GM23248 (cell line): ENCODE data around the gene TTC28. TPM values are rescaled to one million over a fixed set of nuclear protein-coding genes. Genes with fewer than 3 reads are reported as not detected.

Experiments
- DNase-seq: peaks from one replicate; pipeline ENCODE4 v3.0.0-alpha.2; 2015
- H2AFZ ChIP-seq: fragments of 200-600 bp; sonication (generic); 2 replicates; pipeline ENCODE4 v1.6.1; 2016; ENCODE audit warnings: antibody characterized with exemption
- H3F3A ChIP-seq: fragments of 200-600 bp; sonication (generic); 2 replicates; pipeline ENCODE4 v1.6.1; 2016; ENCODE audit warnings: mild to moderate bottlenecking, antibody characterized with exemption, mixed run types; ENCODE audit not compliant: insufficient read depth
- H3K27ac ChIP-seq: fragments of 200-600 bp; sonication (generic); 2 replicates; pipeline ENCODE4 v1.5.1; 2016; ENCODE audit warnings: mild to moderate bottlenecking
- H3K27me3 ChIP-seq: fragments of 200-600 bp; sonication (generic); replicated peaks from 2 replicates; pipeline ENCODE4 v1.6.1; 2016; ENCODE audit warnings: mild to moderate bottlenecking; ENCODE audit not compliant: insufficient read depth
- H3K36me3 ChIP-seq: fragments of 200-600 bp; sonication (generic); 2 replicates; pipeline ENCODE4 v1.6.1; 2016; ENCODE audit warnings: low read depth, mild to moderate bottlenecking
- H3K4me1 ChIP-seq: fragments of 200-600 bp; sonication (generic); 2 replicates; pipeline ENCODE4 v1.6.1; 2016; ENCODE audit warnings: mild to moderate bottlenecking; ENCODE audit not compliant: insufficient read depth
- H3K4me2 ChIP-seq: fragments of 200-600 bp; sonication (generic); one replicate; pipeline ENCODE4 v1.6.1; 2016; ENCODE audit warnings: mild to moderate bottlenecking; ENCODE audit not compliant: unreplicated experiment
- H3K4me3 ChIP-seq: fragments of 200-600 bp; sonication (generic); 2 replicates; pipeline ENCODE4 v1.5.1; 2016; ENCODE audit warnings: mild to moderate bottlenecking
- H3K79me2 ChIP-seq: fragments of 200-600 bp; sonication (generic); 2 replicates; pipeline ENCODE4 v1.6.1; 2016; ENCODE audit warnings: mild to moderate bottlenecking; ENCODE audit not compliant: insufficient read depth
- H3K9ac ChIP-seq: fragments of 200-600 bp; sonication (generic); 2 replicates; pipeline ENCODE4 v1.6.1; 2016; ENCODE audit warnings: mild to moderate bottlenecking
- H3K9me2 ChIP-seq: fragments of 200-600 bp; sonication (generic); 2 replicates; pipeline ENCODE4 v1.6.1; 2016; ENCODE audit warnings: mixed run types, mild to moderate bottlenecking, moderate library complexity; ENCODE audit not compliant: insufficient read depth
- H3K9me3 ChIP-seq: fragments of 200-600 bp; sonication (generic); one replicate; pipeline ENCODE4 v1.6.1; 2017; ENCODE audit warnings: low read depth
- H4K20me1 ChIP-seq: fragments of 200-600 bp; sonication (generic); 2 replicates; pipeline ENCODE4 v1.6.0; 2016; ENCODE audit not compliant: insufficient read depth
- EZH2 ChIP-seq: fragments of 200-600 bp; sonication (generic); IDR thresholded peaks from 2 replicates; pipeline ENCODE4 v1.6.1; 2018; ENCODE audit warnings: antibody characterized with exemption, mild to moderate bottlenecking; ENCODE audit not compliant: insufficient read depth, poor library complexity, severe bottlenecking
- EZH2phosphoT487 ChIP-seq: fragments of 200-600 bp; sonication (generic); IDR thresholded peaks from 2 replicates; pipeline ENCODE4 v1.6.1; 2018; ENCODE audit warnings: antibody characterized with exemption, moderate library complexity, mild to moderate bottlenecking, low read depth; ENCODE audit not compliant: insufficient read depth
- whole genome bisulfite sequencing, 2 experiments: methylation state at CpG; one replicate each; pipeline ENCODE4 v1.1.6; 2015 to 2017; ENCODE audit warnings: low lambda C conversion rate in 2 of 2, low coverage in 1 of 2; ENCODE audit errors: missing lambda C conversion rate in 2 of 2; 5-methylcytosine and 5-hydroxymethylcytosine counted together
- in situ Hi-C: fragments of 300-500 bp; cut with MboI; formaldehyde crosslinking; loops from 2 replicates; pipeline ENCODE4 v1.15.0; 2020
- polyA plus RNA-seq: library from polyadenylated mRNA; unstranded; fragments of >200 nt; fragmentation: Nextera tagmentation; extraction: Ambion mirVana; gene quantifications from 2 replicates; pipeline ENCODE4 v1.2.1, GENCODE V29; 2016
- total RNA-seq: library from RNA; depleted of rRNA; stranded (reverse); fragments of >200 nt; shearing (Covaris generic); gene quantifications from 2 replicates; pipeline ENCODE4 v1.2.3, GENCODE V29; 2014

Gene TTC28
- total and polyA plus RNA-seq, 2 experiments from 2014 or later = 12.5 to 41.9 TPM

GRCh38 chr22:28410050-28410816, 269.4 kb downstream of the TTC28 start:
- peak overlapping the region; percentile 83 for H3K4me2 ChIP-seq
- no peaks in the 10 kb centered on the region for H3K36me3 ChIP-seq
- peaks cover 47% of the 10 kb centered on the region for H3F3A ChIP-seq
- H3K9ac ChIP-seq = peak overlapping the region; percentile 48
- H3K27me3 ChIP-seq = no peaks in the 10 kb centered on the region
- peak overlapping the region; percentile 54 for H3K4me3 ChIP-seq
- TF ChIP-seq EZH2phosphoT487 = no peak
- peaks cover 42% of the 10 kb centered on the region for H3K4me1 ChIP-seq
- peaks cover 83% of the 10 kb centered on the region for H3K79me2 ChIP-seq
- no peaks in the 10 kb centered on the region for H3K9me2 ChIP-seq
- WGBS, 2 experiments = 58 to 61% methylated on average over 3 of the region's 3 CpGs
- in situ Hi-C loops = no loop called here
- no peaks in the 10 kb centered on the region for H4K20me1 ChIP-seq
- peak overlapping the region; percentile 66 for H3K27ac ChIP-seq
- peak; percentile 80 for DNase-seq
- H2AFZ ChIP-seq = no peak overlapping the region
- no peaks in the 10 kb centered on the region for H3K9me3 ChIP-seq

DNA sequence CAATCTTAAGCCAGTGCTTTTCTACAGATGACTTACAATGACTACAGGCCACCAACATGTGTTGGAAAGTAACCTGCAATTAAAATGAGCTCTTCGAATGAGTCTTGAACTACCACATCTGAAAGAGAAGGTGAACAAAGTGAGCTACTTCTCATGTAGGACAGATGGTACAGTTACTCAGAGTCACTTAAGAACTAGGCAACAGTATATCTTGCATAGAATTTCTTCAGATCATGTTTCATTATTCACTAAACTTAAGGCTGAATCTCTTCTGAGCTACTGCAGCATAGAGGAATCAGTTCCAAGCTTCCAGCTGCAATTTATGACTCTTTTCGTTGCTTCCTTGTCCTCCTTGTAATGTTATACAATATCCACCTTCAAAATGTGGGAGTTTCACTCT, 270.9 kb downstream of the TTC28 start:
- TF ChIP-seq EZH2 (no peak), EZH2phosphoT487 (no peak)
- no peaks in the 10 kb centered on the region for H4K20me1 ChIP-seq
- no peaks in the 10 kb centered on the region for H3K9me2 ChIP-seq
- no peaks in the 10 kb centered on the region for H3K36me3 ChIP-seq
- no peaks in the 10 kb centered on the region for H3K9me3 ChIP-seq
- H3K27me3 ChIP-seq = no peaks in the 10 kb centered on the region
- no peak overlapping the region for H3K9ac ChIP-seq
- H3K4me1 ChIP-seq = peaks cover 30% of the 10 kb centered on the region
- H3K4me2 ChIP-seq = no peak overlapping the region
- in situ Hi-C loops = no loop called here
- H2AFZ ChIP-seq = no peak overlapping the region
- WGBS, 2 experiments = 71 to 85% methylated on average over 2 of the region's 2 CpGs
- H3K27ac ChIP-seq = no peak overlapping the region
- H3K79me2 ChIP-seq = peaks cover 82% of the 10 kb centered on the region
- H3K4me3 ChIP-seq = no peak overlapping the region
- no peak for DNase-seq
- peaks cover 39% of the 10 kb centered on the region for H3F3A ChIP-seq

DNA sequence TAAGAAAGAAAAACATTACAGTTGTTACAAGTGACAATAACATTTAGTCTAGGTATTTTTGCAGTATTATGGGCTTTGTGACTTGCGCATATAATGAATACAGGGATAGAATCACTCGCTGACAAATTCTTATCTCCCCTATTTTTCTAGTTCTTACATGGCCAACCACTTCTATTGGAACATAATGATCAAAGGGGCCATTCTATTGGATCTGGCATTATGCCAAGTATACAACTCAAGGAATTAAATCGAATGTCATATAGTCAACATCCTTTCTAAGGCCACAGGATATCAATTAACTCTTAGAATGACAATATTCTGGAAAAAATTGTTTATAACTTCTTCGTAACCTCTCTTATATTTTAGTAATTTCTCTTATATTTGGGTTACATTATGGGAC, 272.0 kb downstream of the TTC28 start:
- Histone ChIP-seq H4K20me1 (no peaks in the 10 kb centered on the region), H3K4me1 (peaks cover 25% of the 10 kb centered on the region), H3K4me2 (no peak overlapping the region), H3K79me2 (peaks cover 71% of the 10 kb centered on the region), H3K27ac (no peak overlapping the region), H3F3A (peaks cover 34% of the 10 kb centered on the region), H2AFZ (no peak overlapping the region), H3K36me3 (no peaks in the 10 kb centered on the region), H3K9ac (no peak overlapping the region), H3K9me2 (no peaks in the 10 kb centered on the region), H3K9me3 (no peaks in the 10 kb centered on the region), H3K27me3 (no peaks in the 10 kb centered on the region), H3K4me3 (no peak overlapping the region)
- WGBS, 2 experiments = 75% methylated on average over 4 of the region's 4 CpGs
- TF ChIP-seq EZH2phosphoT487 (no peak), EZH2 (no peak)
- no peak for DNase-seq
- in situ Hi-C loops = no loop called here

DNA sequence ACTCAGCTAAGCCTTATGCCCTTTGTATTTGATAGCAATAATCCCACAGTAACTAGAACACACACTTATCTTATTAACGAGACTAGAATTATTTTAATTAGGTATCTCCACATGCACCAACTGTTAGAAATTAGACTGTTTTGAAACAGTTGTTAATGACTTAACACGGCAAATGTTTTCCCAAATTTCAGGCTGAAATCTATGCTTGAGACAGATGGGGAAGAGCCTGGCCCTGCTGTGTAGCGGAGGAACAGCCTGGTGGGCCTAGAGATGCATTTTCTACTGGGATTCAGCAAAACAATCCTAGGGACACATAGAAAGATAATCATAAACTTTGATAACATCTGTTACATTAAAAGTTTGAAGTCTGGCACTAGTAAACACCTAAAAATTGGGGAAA, 273.4 kb downstream of the TTC28 start:
- Histone ChIP-seq H3K4me2 (no peak overlapping the region), H3K27ac (no peak overlapping the region), H3K36me3 (no peaks in the 10 kb centered on the region), H3K79me2 (peaks cover 63% of the 10 kb centered on the region), H3K9ac (no peak overlapping the region), H2AFZ (no peak overlapping the region), H3K4me3 (no peak overlapping the region), H3F3A (peaks cover 28% of the 10 kb centered on the region), H3K4me1 (peaks cover 18% of the 10 kb centered on the region), H3K27me3 (no peaks in the 10 kb centered on the region), H4K20me1 (no peaks in the 10 kb centered on the region), H3K9me3 (no peaks in the 10 kb centered on the region), H3K9me2 (no peaks in the 10 kb centered on the region)
- DNase-seq = no peak
- TF ChIP-seq EZH2phosphoT487 (no peak), EZH2 (no peak)
- WGBS, 2 experiments = 86 to 88% methylated on average over 3 of the region's 3 CpGs
- in situ Hi-C loops = no loop called here

DNA sequence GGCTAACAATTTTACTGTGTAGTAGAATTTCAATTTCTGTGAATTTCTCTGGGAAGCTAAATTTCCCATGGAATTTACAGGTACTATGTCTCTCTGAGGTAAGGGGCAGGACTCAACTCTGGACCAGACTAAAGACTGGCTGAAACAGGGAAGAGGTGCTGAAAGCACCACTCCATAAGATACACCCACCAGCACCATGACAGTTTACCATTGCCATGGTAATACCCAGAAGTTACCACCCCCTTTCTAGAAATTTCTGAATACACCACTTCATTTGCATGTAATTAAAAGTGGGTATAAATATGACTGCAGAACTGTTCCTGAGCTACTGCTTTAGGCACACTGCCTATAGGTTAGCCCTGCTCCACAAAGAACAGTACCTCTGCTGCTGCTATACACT, 274.1 kb downstream of the TTC28 start:
- H3K4me3 ChIP-seq = no peak overlapping the region
- in situ Hi-C loops = no loop called here
- H3F3A ChIP-seq = peaks cover 21% of the 10 kb centered on the region

More for the DNA sequence above, 274.1 kb downstream of the TTC28 start:
- H3K27me3 ChIP-seq = no peaks in the 10 kb centered on the region
- TF ChIP-seq EZH2 = no peak
- TF ChIP-seq EZH2phosphoT487 = no peak
- no peak overlapping the region for H3K4me2 ChIP-seq
- H3K79me2 ChIP-seq = peaks cover 69% of the 10 kb centered on the region
- no peak overlapping the region for H3K9ac ChIP-seq
- no peak overlapping the region for H2AFZ ChIP-seq
- H3K27ac ChIP-seq = no peak overlapping the region
- H4K20me1 ChIP-seq = no peaks in the 10 kb centered on the region
- H3K9me2 ChIP-seq = no peaks in the 10 kb centered on the region
- H3K4me1 ChIP-seq = peaks cover 11% of the 10 kb centered on the region
- no peak for DNase-seq
- no peaks in the 10 kb centered on the region for H3K36me3 ChIP-seq
- no peaks in the 10 kb centered on the region for H3K9me3 ChIP-seq
